Brain microvascular endothelial cell (primary cell): ENCODE measurements around the gene MRPL38.
"Not testable (repeated sequence)": the region's sequence is repeated elsewhere in the genome, so short reads cannot be mapped to it uniquely, and the experiment has no call there.

Experiments
- DNase-seq: peaks from one replicate; pipeline ENCODE4 v3.0.0-alpha.2; 2020
- H3K27ac ChIP-seq: fragments of 250-450 bp; sonication (Bioruptor Pico); 2 replicates; pipeline ENCODE4 v1.5.1; 2020; ENCODE audit warnings: mild to moderate bottlenecking, moderate library complexity
- H3K27me3 ChIP-seq: fragments of 250-450 bp; sonication (Bioruptor Pico); replicated peaks from 2 replicates; pipeline ENCODE4 v1.5.1; 2020; ENCODE audit warnings: mild to moderate bottlenecking
- H3K36me3 ChIP-seq: fragments of 250-450 bp; sonication (Bioruptor Pico); replicated peaks from 2 replicates; pipeline ENCODE4 v1.5.1; 2020; ENCODE audit warnings: mild to moderate bottlenecking
- H3K4me3 ChIP-seq: 2 replicates; pipeline ENCODE4 v1.5.1; 2011; ENCODE audit warnings: low read depth, mild to moderate bottlenecking, control low read depth, low read length, moderate library complexity
- in situ Hi-C: cut with HindIII; loops from 2 replicates; pipeline ENCODE4 v1.10.0; 2017; ENCODE audit warnings: low sequenced_read_pairs, low pct_ligation_motif_present
- TF ChIP-seq, protein P1 (sequence below): IDR thresholded peaks from 2 replicates; pipeline ENCODE4 v1.5.1; 2011; ENCODE audit warnings: low read depth, mild to moderate bottlenecking, moderate library complexity, low read length, control low read depth, inconsistent platforms; ENCODE audit errors: missing control alignments

The MRPL38 gene

GRCh38 chr17:75854101-75854748, 50.5 kb downstream of the MRPL38 start:
- in situ Hi-C loops = no loop called here
- TF ChIP-seq, protein P1, sequence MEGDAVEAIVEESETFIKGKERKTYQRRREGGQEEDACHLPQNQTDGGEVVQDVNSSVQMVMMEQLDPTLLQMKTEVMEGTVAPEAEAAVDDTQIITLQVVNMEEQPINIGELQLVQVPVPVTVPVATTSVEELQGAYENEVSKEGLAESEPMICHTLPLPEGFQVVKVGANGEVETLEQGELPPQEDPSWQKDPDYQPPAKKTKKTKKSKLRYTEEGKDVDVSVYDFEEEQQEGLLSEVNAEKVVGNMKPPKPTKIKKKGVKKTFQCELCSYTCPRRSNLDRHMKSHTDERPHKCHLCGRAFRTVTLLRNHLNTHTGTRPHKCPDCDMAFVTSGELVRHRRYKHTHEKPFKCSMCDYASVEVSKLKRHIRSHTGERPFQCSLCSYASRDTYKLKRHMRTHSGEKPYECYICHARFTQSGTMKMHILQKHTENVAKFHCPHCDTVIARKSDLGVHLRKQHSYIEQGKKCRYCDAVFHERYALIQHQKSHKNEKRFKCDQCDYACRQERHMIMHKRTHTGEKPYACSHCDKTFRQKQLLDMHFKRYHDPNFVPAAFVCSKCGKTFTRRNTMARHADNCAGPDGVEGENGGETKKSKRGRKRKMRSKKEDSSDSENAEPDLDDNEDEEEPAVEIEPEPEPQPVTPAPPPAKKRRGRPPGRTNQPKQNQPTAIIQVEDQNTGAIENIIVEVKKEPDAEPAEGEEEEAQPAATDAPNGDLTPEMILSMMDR = no peak
- Histone ChIP-seq H3K27me3 (no peaks in the 10 kb centered on the region), H3K36me3 (peaks cover 22% of the 10 kb centered on the region), H3K27ac (peak overlapping the region; percentile 90), H3K4me3 (peak overlapping the region; percentile 92)
- peak; percentile 60 for DNase-seq

DNA sequence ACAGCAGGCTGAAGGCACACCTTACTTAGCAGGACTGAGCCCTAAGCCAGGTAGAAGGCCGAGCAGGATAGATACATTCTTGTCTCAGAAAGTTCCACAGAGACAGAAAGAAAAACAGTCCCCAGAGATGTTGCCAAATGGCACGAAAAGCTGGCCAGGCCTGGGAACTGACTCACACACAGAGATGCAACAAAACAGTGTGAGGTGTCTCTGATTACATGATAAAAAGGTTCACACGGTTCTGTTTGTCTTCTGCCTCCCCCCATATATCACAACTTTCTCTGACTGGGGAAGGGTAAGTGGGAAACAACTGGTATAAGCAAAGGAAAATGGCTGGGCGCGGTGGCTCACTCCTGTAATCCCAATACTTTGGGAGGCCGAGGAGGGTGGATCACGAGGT, 51.3 kb downstream of the MRPL38 start:
- no peaks in the 10 kb centered on the region for H3K27me3 ChIP-seq
- H3K4me3 ChIP-seq = no peak overlapping the region
- in situ Hi-C loops = no loop called here
- peak overlapping the region; percentile 90 for H3K27ac ChIP-seq
- peaks cover 30% of the 10 kb centered on the region for H3K36me3 ChIP-seq
- peak; percentile 86 for DNase-seq
- TF ChIP-seq, protein P1 = no peak

GRCh38 chr17:75851693-75851991, 53.0 kb downstream of the MRPL38 start:
- H3K4me3 ChIP-seq, H3K27ac ChIP-seq, DNase-seq, H3K27me3 ChIP-seq, in situ Hi-C loops: not testable (repeated sequence)
- H3K36me3 ChIP-seq = peaks cover 46% of the 10 kb centered on the region

- TF ChIP-seq, protein P1 = no peak
These were observed 53.6 kb downstream of the MRPL38 start for GRCh38 chr17:75850928-75851692.

GRCh38 chr17:75849724-75850123, 55.0 kb downstream of the MRPL38 start:
- no peak overlapping the region for H3K27ac ChIP-seq
- no peak overlapping the region for H3K4me3 ChIP-seq
- peaks cover 55% of the 10 kb centered on the region for H3K36me3 ChIP-seq
- TF ChIP-seq, protein P1 = no peak
- no peak for DNase-seq
- H3K27me3 ChIP-seq = no peaks in the 10 kb centered on the region
- in situ Hi-C loops = no loop called here

More at GRCh38 chr17:75850928-75851692, 53.6 kb downstream of the MRPL38 start:
- no peaks in the 10 kb centered on the region for H3K27me3 ChIP-seq
- H3K4me3 ChIP-seq = no peak overlapping the region
- DNase-seq = no peak
- peaks cover 51% of the 10 kb centered on the region for H3K36me3 ChIP-seq
- in situ Hi-C loops = no loop called here
- no peak overlapping the region for H3K27ac ChIP-seq

DNA sequence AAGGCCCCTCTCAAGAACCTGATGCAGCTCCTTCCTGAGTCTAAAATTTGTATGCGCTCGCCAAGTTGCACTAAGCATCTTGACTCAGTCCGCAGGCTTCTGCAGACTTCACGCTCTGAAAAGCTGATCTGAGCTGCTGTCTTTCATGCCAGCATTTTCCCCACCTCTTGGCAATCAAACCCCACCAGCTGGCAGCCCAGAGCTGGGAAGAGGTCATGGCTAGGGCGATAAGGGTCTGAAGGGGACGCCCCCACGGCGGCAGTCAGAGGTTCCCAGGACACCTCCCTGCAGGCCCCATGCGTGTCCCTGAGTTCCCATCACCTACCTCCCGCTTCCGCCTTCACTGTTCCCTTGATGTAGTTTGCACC, 55.4 kb downstream of the MRPL38 start:
- H3K4me3 ChIP-seq = no peak overlapping the region
- in situ Hi-C loops = no loop called here

More for the DNA sequence above, 55.4 kb downstream of the MRPL38 start:
- DNase-seq = no peak
- Histone ChIP-seq H3K36me3 (peaks cover 55% of the 10 kb centered on the region), H3K27ac (no peak overlapping the region), H3K27me3 (no peaks in the 10 kb centered on the region)
- TF ChIP-seq, protein P1 = no peak
